ENCODE results near the gene CD1E.
"Not testable (repeated sequence)": the region's sequence is repeated elsewhere in the genome, so short reads cannot be mapped to it uniquely, and the experiment has no call there.

Gene CD1E

DNA sequence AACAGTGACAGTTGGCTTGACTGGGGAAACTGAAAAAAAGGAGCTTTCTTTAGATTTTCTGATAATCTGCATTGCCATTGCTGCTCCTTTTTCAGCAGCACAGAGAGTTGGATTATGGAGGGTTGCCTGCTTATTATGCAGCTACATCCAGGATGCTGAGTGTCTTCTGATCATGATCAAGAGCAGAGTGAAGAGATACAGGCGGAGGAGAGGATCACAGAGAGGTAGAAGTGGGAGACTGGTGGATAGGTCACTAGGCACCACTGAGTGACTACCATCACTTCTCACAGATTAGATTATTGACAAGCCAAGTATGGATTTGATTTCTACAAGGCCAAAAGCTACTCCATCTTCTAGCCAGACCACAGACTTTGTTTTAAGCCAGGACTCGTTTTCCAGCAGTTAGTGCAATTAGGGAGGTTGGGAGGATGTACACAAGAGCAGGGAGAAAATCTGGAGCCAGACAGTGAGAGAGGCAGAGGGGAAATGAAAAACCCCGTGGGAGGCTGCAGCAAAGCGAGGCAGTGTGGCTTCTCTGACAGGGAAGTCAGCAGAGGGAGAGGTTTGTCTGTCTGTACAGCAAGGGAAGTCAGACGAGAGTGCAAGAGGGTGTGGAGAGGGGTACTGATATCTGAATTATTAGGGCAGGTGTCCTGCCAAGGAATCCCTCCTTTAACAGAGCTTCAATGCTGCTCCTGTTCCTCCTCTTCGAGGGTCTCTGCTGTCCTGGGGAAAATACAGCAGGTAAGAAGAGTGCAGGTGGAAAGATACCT, at the start of gene CD1E:
Gene CD1E, plus strand, starts transcription at position 592 of the 773 bp plus-strand sequence. Its CDS starts 95 bp downstream, at position 687.
- no peak for DNase-seq (ENCODE audit: low read depth in 2 of 2)

DNA sequence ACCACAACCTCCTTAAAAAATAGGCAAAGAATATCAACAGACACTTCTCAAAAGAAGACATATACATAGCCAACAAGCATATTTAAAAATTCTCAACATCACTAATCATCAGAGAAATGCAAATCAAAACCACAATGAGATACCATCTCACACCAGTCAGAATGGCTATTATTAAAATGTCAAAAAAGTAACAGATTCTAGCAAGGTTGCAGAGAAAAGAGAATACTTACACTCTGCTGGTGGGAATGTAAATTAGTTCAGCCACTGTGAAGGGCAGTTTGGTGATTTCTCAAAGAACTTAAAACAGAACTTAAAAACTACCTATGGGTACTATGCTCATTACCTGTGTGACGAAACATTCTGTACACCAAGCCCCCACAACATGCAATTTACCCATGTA, 43.1 kb upstream of the CD1E start:
- DNase-seq (ENCODE audit: low read depth in 2 of 2), result no peak

GRCh38 chr1:158311066-158311465, 42.6 kb upstream of the CD1E start:
- no peak for DNase-seq (ENCODE audit: low read depth in 2 of 2)

GRCh38 chr1:158323866-158324265, 29.8 kb upstream of the CD1E start:
- no peak for DNase-seq (ENCODE audit: low read depth in 2 of 2)

DNA sequence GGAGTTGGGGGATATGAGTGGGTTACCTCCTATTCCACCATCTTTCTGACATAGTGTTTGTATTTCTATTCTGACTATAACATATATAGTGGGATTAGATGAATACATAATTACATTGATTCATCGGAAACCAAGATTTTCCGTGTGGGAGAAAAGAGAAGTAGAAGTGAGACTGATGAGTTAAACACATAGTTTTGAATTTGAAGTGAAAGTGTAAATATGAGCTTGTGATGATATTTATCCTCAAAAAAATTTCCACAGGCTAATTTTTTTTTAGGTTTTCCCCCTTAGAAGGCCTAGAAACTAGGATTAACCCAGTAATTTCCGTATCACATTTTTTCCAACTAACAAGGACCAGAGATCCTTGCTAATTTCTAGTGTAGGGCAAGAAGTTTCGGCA, 29.3 kb upstream of the CD1E start:
- no peak for DNase-seq (ENCODE audit: low read depth in 2 of 2)

GRCh38 chr1:158327481-158327880, 26.2 kb upstream of the CD1E start:
- no peak for DNase-seq (ENCODE audit: low read depth in 2 of 2)

GRCh38 chr1:158328426-158328825, 25.3 kb upstream of the CD1E start:
- no peak for DNase-seq (ENCODE audit: low read depth in 2 of 2)

- no peak for DNase-seq (ENCODE audit: low read depth in 2 of 2)
These were observed 24.4 kb upstream of the CD1E start for GRCh38 chr1:158329300-158329699.

GRCh38 chr1:158329733-158330132, 24.0 kb upstream of the CD1E start:
- no peak for DNase-seq (ENCODE audit: low read depth in 2 of 2)

GRCh38 chr1:158330391-158331105, 23.1 kb upstream of the CD1E start:
- DNase-seq (ENCODE audit: low read depth in 2 of 2), result no peak

DNA sequence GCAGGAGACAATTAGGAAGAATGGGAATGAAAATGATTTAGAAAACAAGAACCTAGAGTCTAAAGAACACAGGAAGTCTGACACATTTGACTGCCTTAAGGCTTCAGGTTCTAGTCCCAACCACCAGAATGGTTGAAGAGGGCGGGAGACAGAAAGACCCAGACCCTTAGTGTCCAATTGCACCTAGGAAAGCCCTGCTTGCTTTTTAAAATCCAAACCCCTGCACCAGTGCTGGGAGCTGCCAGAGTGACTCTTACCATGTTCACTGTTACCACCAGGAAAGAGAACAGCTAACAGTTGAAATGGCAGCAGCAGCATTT, 22.6 kb upstream of the CD1E start:
- DNase-seq (ENCODE audit: low read depth in 2 of 2), result no peak

- no peak for DNase-seq (ENCODE audit: low read depth in 2 of 2)
These were observed 22.1 kb upstream of the CD1E start, which contains the start of gene CD1B for GRCh38 chr1:158331481-158332150. Gene CD1B, minus strand, starts transcription at chr1:158331531. Its CDS starts 108 bp downstream, at chr1:158331423.

GRCh38 chr1:158333405-158334155, 20.1 kb upstream of the CD1E start:
- DNase-seq (ENCODE audit: low read depth in 2 of 2), result no peak

GRCh38 chr1:158334526-158335212, 19.0 kb upstream of the CD1E start:
- no peak for DNase-seq (ENCODE audit: low read depth in 2 of 2)

DNA sequence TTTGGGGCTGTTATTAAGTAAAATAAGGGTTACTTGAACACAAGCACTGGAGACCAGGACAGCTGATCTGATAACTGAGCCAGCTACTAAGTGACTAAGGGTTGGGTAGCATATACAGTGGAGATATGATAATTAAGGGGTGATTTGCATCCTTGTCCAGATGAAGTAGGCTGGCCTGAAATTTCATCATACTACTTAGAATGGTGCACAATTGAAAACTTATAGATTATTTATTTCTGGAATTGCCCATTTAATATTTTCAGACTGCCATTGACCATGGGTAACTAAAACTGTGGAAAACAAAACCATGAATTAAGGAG, 18.5 kb upstream of the CD1E start:
- no peak for DNase-seq (ENCODE audit: low read depth in 2 of 2)

DNA sequence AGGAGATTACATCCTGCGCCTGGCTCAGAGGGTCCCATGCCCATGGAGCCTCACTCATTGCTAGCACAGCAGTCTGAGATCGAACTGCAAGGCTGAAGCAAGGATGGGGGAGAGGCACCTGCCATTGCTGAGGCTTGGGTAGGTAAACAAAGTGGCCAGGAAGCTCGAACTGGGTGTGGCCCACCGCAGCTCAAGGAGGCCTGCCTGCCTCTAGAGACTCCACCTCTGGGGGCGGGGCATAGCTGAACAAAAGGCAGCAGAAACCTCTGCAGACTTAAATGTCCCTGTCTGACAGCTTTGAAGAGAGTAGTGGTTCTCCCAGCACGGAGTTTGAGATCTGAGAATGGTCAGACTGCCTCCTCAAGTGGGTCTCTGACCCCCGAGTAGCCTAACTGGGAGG, 17.3 kb upstream of the CD1E start:
- DNase-seq (ENCODE audit: low read depth in 2 of 2), result not testable (repeated sequence)

DNA sequence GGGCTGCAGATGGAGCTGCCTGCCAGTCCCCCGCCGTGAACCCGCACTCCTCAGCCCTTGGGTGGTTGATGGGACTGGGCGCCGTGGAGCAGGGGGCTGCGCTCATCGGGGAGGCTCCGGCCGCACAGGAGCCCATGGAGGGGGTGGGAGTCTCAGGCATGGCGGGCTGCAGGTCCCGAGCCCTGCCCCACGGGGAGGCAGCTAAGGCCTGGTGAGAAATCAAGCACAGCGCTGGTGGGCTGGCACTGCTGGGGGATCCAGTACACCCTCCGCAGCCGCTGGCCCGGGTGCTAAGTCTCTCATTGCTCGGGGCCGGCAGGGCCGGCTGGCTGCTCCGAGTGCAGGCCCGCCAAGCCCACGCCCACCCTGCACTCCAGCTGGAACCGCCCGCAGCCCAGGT, 4.7 kb upstream of the CD1E start:
- not testable (repeated sequence) for DNase-seq (ENCODE audit: low read depth in 2 of 2)

- no peak for DNase-seq (ENCODE audit: low read depth in 2 of 2)
These were observed 561 bp downstream of the CD1E start for GRCh38 chr1:158354255-158354654.

DNA sequence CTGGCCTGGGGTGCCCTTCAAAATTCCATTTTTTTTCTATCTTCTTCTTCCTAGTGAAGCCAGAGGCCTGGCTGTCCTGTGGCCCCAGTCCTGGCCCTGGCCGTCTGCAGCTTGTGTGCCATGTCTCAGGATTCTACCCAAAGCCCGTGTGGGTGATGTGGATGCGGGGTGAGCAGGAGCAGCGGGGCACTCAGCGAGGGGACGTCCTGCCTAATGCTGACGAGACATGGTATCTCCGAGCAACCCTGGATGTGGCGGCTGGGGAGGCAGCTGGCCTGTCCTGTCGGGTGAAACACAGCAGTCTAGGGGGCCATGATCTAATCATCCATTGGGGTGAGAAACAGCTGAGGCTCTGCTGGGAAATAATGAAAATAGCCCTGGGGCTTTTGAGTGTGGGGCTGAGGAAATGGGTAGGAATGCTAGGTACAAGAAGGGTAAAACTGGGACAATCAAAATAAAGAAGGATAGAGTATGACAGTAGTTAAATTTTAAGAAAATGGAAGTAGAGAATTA, 2.1 kb downstream of the CD1E start:
- no peak for DNase-seq (ENCODE audit: low read depth in 2 of 2)

- no peak for DNase-seq (ENCODE audit: low read depth in 2 of 2)
These were observed 2.9 kb downstream of the CD1E start for GRCh38 chr1:158356616-158357015.

GRCh38 chr1:158357441-158357840, 3.7 kb downstream of the CD1E start:
- no peak for DNase-seq (ENCODE audit: low read depth in 2 of 2)
